GM20000 (cell line): ENCODE data around the gene RNU6-1.
A peak's percentile ranks its signal among the peaks of the same experiment; 100 is the strongest.

ENCODE experiments used
- DNase-seq: peaks from one replicate; pipeline ENCODE4 v3.0.0; 2012; ENCODE audit warnings: low spot score
- TF ChIP-seq, protein P1 (sequence below): IDR thresholded peaks from 2 replicates; pipeline ENCODE4 v1.5.1; 2012; ENCODE audit warnings: mild to moderate bottlenecking, control low read depth; ENCODE audit errors: extremely low read depth, missing control alignments

RNU6-1 gene

GRCh38 chr15:67865766-67866165 is 25.9 kb upstream of the RNU6-1 start:
- DNase-seq: no peak
- TF ChIP-seq, protein P1, sequence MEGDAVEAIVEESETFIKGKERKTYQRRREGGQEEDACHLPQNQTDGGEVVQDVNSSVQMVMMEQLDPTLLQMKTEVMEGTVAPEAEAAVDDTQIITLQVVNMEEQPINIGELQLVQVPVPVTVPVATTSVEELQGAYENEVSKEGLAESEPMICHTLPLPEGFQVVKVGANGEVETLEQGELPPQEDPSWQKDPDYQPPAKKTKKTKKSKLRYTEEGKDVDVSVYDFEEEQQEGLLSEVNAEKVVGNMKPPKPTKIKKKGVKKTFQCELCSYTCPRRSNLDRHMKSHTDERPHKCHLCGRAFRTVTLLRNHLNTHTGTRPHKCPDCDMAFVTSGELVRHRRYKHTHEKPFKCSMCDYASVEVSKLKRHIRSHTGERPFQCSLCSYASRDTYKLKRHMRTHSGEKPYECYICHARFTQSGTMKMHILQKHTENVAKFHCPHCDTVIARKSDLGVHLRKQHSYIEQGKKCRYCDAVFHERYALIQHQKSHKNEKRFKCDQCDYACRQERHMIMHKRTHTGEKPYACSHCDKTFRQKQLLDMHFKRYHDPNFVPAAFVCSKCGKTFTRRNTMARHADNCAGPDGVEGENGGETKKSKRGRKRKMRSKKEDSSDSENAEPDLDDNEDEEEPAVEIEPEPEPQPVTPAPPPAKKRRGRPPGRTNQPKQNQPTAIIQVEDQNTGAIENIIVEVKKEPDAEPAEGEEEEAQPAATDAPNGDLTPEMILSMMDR: no peak

- TF ChIP-seq, protein P1: no peak
- DNase-seq: no peak
Measured at GRCh38 chr15:67865331-67865730, 25.5 kb upstream of the RNU6-1 start.

- peak; percentile 82 for DNase-seq
- TF ChIP-seq, protein P1: peak; percentile 92
Measured at GRCh38 chr15:67863442-67863987, 23.7 kb upstream of the RNU6-1 start.

GRCh38 chr15:67862750-67863441 is 23.1 kb upstream of the RNU6-1 start:
- DNase-seq: peak; percentile 55
- TF ChIP-seq, protein P1: no peak

GRCh38 chr15:67861983-67862382 is 22.1 kb upstream of the RNU6-1 start:
- DNase-seq: no peak
- TF ChIP-seq, protein P1: no peak

- TF ChIP-seq, protein P1: no peak
- no peak for DNase-seq
Measured at GRCh38 chr15:67859331-67859946, 19.6 kb upstream of the RNU6-1 start.

DNA sequence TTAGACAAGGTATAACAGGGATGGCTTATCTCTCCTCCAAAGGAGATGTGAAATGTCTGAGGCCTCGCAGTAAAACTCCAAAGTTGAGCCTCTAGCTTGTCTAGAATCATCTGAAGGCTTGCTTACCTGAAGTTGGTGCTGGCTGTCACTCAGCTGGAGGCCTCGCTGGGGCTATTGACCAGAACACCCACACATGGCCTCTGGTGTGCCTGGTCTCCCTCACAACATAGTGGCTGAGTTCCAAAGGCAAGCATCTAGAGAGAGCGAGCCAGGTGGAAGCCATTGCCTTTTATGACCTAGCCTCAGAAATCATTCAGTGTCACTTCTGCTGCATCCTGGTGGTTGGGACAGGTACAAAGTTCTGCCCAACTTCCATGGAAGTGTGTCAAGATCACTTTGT is 17.4 kb upstream of the RNU6-1 start:
- no peak for DNase-seq
- TF ChIP-seq, protein P1: no peak
